Spleen (tissue), 11 donors: ENCODE data around the gene GNAO1. TPM values are rescaled to one million over a fixed set of nuclear protein-coding genes. Genes with fewer than 3 reads are reported as not detected.
A peak's percentile ranks its signal among the peaks of the same experiment; 100 is the strongest.

Experiments
- DNase-seq: peaks from one replicate; pipeline ENCODE4 v3.0.0-alpha.2; 2020
- H3K27ac ChIP-seq, 8 donors: fragments of 200-600 bp; sonication (generic) in 7 of 8; 1 replicate in 4 of 8; 2 replicates in 4 of 8; pipeline versions ENCODE4 v1.5.0 to v1.8.0; 2016 to 2021; ENCODE audit warnings: inconsistent platforms in 4 of 8, mild to moderate bottlenecking in 4 of 8, moderate library complexity in 1 of 8
- H3K27me3 ChIP-seq, 7 donors: fragments of 200-600 bp; sonication (generic) in 6 of 7; replicated peaks in 1 of 7; 1 replicate in 4 of 7; 2 replicates in 3 of 7; pipeline versions ENCODE4 v1.5.0 to v1.8.0; 2016 to 2021; ENCODE audit warnings: inconsistent platforms in 3 of 7, mild to moderate bottlenecking in 1 of 7
- H3K36me3 ChIP-seq, 6 donors: fragments of 200-600 bp; sonication (generic) in 5 of 6; 1 replicate in 4 of 6; 2 replicates in 2 of 6; pipeline versions ENCODE4 v1.5.0 to v1.8.0; 2016 to 2021; ENCODE audit warnings: inconsistent platforms in 2 of 6
- H3K4me1 ChIP-seq, 6 donors: fragments of 200-600 bp; sonication (generic) in 5 of 6; 1 replicate in 3 of 6; 2 replicates in 3 of 6; pipeline versions ENCODE4 v1.5.0 to v1.8.0; 2016 to 2021; ENCODE audit warnings: inconsistent platforms in 3 of 6
- H3K4me3 ChIP-seq, 8 donors: fragments of 200-600 bp; sonication (generic) in 7 of 8; 1 replicate in 4 of 8; 2 replicates in 4 of 8; pipeline versions ENCODE4 v1.5.0 to v1.8.0; 2016 to 2021; ENCODE audit warnings: inconsistent platforms in 4 of 8, mild to moderate bottlenecking in 4 of 8, moderate library complexity in 2 of 8
- H3K9me3 ChIP-seq, 8 donors: fragments of 200-600 bp; sonication (generic) in 7 of 8; 1 replicate in 4 of 8; 2 replicates in 4 of 8; pipeline versions ENCODE4 v1.5.0 to v1.8.0; 2016 to 2021; ENCODE audit warnings: inconsistent platforms in 4 of 8
- POLR2A ChIP-seq, 3 donors: fragments of 450-650 bp; IDR thresholded peaks; one replicate each; pipeline ENCODE4 v1.5.1; 2017; ENCODE audit warnings: antibody characterized with exemption in 3 of 3, mild to moderate bottlenecking in 1 of 3
- POLR2AphosphoS5 ChIP-seq, 3 donors: sonication (generic); formaldehyde crosslinking; IDR thresholded peaks; one replicate each; pipeline ENCODE4 v1.5.1; 2017; ENCODE audit warnings: antibody characterized with exemption in 3 of 3
- WGBS, 5 donors: extraction: QIAGEN DNeasy Blood & Tissue Kit in 3 of 5; methylation state at CpG; one replicate each; pipeline versions ENCODE4 v1.1.5 to v1.1.7; 2013 to 2018; 5-methylcytosine and 5-hydroxymethylcytosine counted together
- intact Hi-C: fragments of 100-400 bp; cut with DNase I; formaldehyde crosslinking; loops from one replicate; pipeline ENCODE4 v1.15.0; 2023; ENCODE audit warnings: low total_unique reads
- polyA plus RNA-seq, 3 donors: library from polyadenylated mRNA; stranded (reverse); fragments of 200-250 nt; gene quantifications; one replicate each; pipeline ENCODE4 v1.2.1, GENCODE V29; 2013
- total RNA-seq, 7 donors: library from RNA; depleted of rRNA in 3 of 7; stranded (reverse); fragments of >200 nt in 3 of 7; fragmentation: NEBNext Ultra II Directional in 4 of 7; extraction: Animal tissue kit (Norgen Biotek cat#: 25700) in 4 of 7; gene quantifications; one replicate each; pipeline versions ENCODE4 v1.1.0 to v1.2.1, GENCODE V29; 2016 to 2021
- TF ChIP-seq, protein P1 (sequence below), 11 experiments: fragments of 200-600 bp in 7 of 11; fragments of 450-650 bp in 4 of 11; sonication (generic) in 4 of 11; IDR thresholded peaks in 8 of 11; conservative IDR thresholded peaks in 3 of 11; 1 replicate in 7 of 11; 2 replicates in 4 of 11; pipeline versions ENCODE4 v1.4.0 to v1.8.0; 2016 to 2021; ENCODE audit warnings: antibody characterized with exemption in 11 of 11, inconsistent platforms in 4 of 11, mild to moderate bottlenecking in 1 of 11
- donor health status: healthy with polysubstance abuse.
- donor health status: DM: no; HTN: no; CAD: no; lungs with moderate emphysema.
- donor health status: DM: no; HTN: no; CAD: no.
- donor health status: Bipolar disorder and iron deficiency.
- donor health status: healthy.
- donor health status: DM: no; HTN: no; CAD: no.
- donor health status: DM: yes; HTN: yes; CAD: no.

GNAO1 gene
- total and polyA plus RNA-seq, 10 donors = 0.32 to 7.9 (median 4.7) TPM

DNA sequence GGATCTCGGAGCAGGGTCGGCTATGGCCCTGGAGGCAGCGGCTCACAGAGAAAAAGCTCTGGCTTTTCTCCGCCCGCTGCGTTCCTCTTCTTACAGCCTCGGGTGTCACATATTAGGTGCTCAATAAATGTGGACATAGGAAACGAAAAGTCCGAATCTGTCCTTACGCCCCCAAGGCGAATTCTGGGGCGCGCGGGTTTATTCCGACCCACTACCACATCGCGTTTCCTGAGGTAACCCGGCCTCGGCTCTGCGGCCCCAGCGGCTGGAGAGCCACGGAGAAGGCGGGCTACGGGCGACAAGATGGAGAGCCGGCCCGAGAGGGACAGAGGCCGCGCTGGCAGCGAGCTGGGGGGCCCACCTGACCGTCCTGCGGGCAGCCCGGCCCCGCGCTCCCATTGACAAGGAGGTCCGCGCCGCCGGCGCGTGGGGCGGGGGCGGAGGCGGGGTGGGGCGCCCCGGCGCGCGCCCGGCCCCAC, 573 bp upstream of the GNAO1 start:
- intact Hi-C loops = no loop called here
- no peaks in the 10 kb centered on the region for H3K9me3 ChIP-seq
- peaks cover 0 to 85% (median 59%) of the 10 kb centered on the region in 7 donors for H3K27me3 ChIP-seq
- H3K27ac ChIP-seq = peak overlapping the region in 5 of 8 donors; percentile 55 to 81 (median 67)
- H3K36me3 ChIP-seq = no peaks in the 10 kb centered on the region
- DNase-seq = peak; percentile 75
- peaks cover 12 to 52% (median 37%) of the 10 kb centered on the region in 6 donors for H3K4me1 ChIP-seq
- TF ChIP-seq POLR2AphosphoS5 (IDR thresholded peaks at IDR 0.05) (no peak), POLR2A (IDR thresholded peaks at IDR 0.05) (no peak)
- TF ChIP-seq, protein P1, sequence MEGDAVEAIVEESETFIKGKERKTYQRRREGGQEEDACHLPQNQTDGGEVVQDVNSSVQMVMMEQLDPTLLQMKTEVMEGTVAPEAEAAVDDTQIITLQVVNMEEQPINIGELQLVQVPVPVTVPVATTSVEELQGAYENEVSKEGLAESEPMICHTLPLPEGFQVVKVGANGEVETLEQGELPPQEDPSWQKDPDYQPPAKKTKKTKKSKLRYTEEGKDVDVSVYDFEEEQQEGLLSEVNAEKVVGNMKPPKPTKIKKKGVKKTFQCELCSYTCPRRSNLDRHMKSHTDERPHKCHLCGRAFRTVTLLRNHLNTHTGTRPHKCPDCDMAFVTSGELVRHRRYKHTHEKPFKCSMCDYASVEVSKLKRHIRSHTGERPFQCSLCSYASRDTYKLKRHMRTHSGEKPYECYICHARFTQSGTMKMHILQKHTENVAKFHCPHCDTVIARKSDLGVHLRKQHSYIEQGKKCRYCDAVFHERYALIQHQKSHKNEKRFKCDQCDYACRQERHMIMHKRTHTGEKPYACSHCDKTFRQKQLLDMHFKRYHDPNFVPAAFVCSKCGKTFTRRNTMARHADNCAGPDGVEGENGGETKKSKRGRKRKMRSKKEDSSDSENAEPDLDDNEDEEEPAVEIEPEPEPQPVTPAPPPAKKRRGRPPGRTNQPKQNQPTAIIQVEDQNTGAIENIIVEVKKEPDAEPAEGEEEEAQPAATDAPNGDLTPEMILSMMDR (IDR thresholded peaks at IDR 0.05 in 8 of 11, conservative IDR thresholded peaks at IDR 0.05 in 3 of 11) = no peak
- WGBS, 5 donors = 1 to 3% (median 1%) methylated on average over 18 to 50 of the region's 50 CpGs
- peak overlapping the region; percentile 39 to 81 (median 53) for H3K4me3 ChIP-seq

DNA sequence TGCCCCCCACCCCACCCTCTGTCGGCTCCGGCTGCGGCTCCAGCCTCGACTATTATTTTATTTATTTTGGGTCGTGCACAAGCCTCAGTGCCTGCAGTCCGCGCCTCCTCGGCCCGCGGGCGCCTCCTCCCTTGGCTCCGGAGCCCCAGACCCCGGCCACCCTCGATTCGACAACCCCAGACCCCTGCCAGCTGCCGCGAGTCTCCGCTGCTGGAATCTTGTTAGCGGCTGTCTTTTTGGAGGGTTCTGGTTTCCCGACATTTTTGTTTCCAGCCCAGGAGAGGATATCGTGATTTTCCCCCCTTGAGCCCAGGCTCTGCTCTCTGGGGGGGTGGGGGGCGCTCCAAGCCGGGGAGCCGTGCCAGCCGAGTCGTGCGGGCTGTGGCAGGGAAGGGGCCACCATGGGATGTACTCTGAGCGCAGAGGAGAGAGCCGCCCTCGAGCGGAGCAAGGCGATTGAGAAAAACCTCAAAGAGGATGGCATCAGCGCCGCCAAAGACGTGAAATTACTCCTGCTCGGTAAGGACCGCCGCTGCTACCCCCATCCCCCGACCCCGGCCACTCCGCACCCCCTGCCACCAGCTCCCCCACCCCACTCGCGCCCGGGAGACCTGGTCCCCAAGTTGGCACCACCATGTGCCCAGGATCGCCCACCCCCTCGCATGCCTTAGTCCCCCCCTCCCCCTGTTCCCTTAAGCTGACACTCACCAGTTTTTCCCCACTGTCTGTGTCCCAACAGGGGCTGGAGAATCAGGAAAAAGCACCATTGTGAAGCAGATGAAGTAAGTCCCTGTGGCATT, 746 bp downstream of the GNAO1 start:
- peaks cover 0 to 92% (median 59%) of the 10 kb centered on the region in 7 donors for H3K27me3 ChIP-seq

DNA sequence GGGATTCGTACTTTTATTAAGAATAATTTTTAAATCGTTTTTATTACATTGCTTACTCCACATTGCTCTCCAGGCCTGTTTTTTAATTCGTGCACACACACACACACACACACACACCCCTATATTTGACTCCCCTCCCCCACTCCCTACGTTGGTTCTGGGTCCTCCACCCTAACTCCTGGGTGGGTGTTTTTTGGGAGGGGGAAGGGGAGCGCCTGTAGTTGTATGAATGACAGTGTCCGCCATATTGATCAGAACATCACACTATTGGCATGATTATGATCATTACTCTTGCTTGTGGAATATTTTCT, 1.3 kb downstream of the GNAO1 start:
- H3K9me3 ChIP-seq = no peaks in the 10 kb centered on the region
- 15 to 23% (median 19%) methylated on average over 6 of the region's 6 CpGs for WGBS, 5 donors
- H3K27ac ChIP-seq = no peak overlapping the region
- DNase-seq = no peak
- no peaks in the 10 kb centered on the region for H3K36me3 ChIP-seq
- TF ChIP-seq POLR2AphosphoS5 (IDR thresholded peaks at IDR 0.05) = no peak
- no peak for TF ChIP-seq POLR2A (IDR thresholded peaks at IDR 0.05)
- TF ChIP-seq, protein P1 (IDR thresholded peaks at IDR 0.05 in 8 of 11, conservative IDR thresholded peaks at IDR 0.05 in 3 of 11) = no peak
- intact Hi-C loops = no loop called here
- H3K4me3 ChIP-seq = peak overlapping the region in 3 of 8 donors; percentile 54 to 81 (median 64)
- H3K4me1 ChIP-seq = peaks cover 12 to 52% (median 37%) of the 10 kb centered on the region in 6 donors
- peaks cover 0 to 88% (median 59%) of the 10 kb centered on the region in 7 donors for H3K27me3 ChIP-seq

More for the DNA sequence above, 746 bp downstream of the GNAO1 start:
- DNase-seq = peak; percentile 74
- H3K4me1 ChIP-seq = peaks cover 12 to 52% (median 37%) of the 10 kb centered on the region in 6 donors
- 1 to 4% (median 3%) methylated on average over 33 to 46 of the region's 46 CpGs for WGBS, 5 donors
- intact Hi-C loops = no loop called here
- no peak for TF ChIP-seq POLR2A (IDR thresholded peaks at IDR 0.05)
- TF ChIP-seq, protein P1 (IDR thresholded peaks at IDR 0.05 in 8 of 11, conservative IDR thresholded peaks at IDR 0.05 in 3 of 11) = no peak
- no peak for TF ChIP-seq POLR2AphosphoS5 (IDR thresholded peaks at IDR 0.05)
- no peaks in the 10 kb centered on the region for H3K9me3 ChIP-seq
- H3K27ac ChIP-seq = peak overlapping the region in 5 of 8 donors; percentile 48 to 81 (median 65)
- H3K4me3 ChIP-seq = peak overlapping the region; percentile 48 to 81 (median 54)
- no peaks in the 10 kb centered on the region for H3K36me3 ChIP-seq
